Right atrium auricular region (tissue), 2 donors: ENCODE data around the gene EPSTI1. TPM values are rescaled to one million over a fixed set of nuclear protein-coding genes. Genes with fewer than 3 reads are reported as not detected.

Experiments
- DNase-seq: peaks from one replicate; pipeline ENCODE4 v3.0.0-alpha.2; 2019; ENCODE audit warnings: low spot score
- H3K27ac ChIP-seq, 2 donors: fragments of 200-600 bp; sonication (generic); 1 replicate in 1 of 2; 2 replicates in 1 of 2; pipeline ENCODE4 v1.5.1; 2016 to 2019
- H3K27me3 ChIP-seq, 2 donors: fragments of 200-600 bp; sonication (generic); one replicate each; pipeline versions ENCODE4 v1.5.1 to v1.6.0; 2017 to 2019
- H3K36me3 ChIP-seq: fragments of 200-600 bp; sonication (generic); one replicate; pipeline ENCODE4 v1.5.1; 2016
- H3K4me1 ChIP-seq, 2 donors: fragments of 200-600 bp; sonication (generic); one replicate each; pipeline versions ENCODE4 v1.5.1 to v1.6.0; 2017 to 2019
- H3K4me3 ChIP-seq, 2 donors: fragments of 200-600 bp; sonication (generic); 1 replicate in 1 of 2; 2 replicates in 1 of 2; pipeline ENCODE4 v1.5.1; 2017 to 2019; ENCODE audit warnings: mild to moderate bottlenecking in 1 of 2, moderate library complexity in 1 of 2
- H3K9me3 ChIP-seq, 2 donors: fragments of 200-600 bp; sonication (generic); one replicate each; pipeline ENCODE4 v1.5.1; 2019
- total RNA-seq, 2 donors: library from RNA; depleted of rRNA; stranded (reverse); fragments of >200 nt; gene quantifications; one replicate each; pipeline ENCODE4 v1.1.0, GENCODE V29; 2016
- TF ChIP-seq, protein P1 (sequence below), 2 donors: fragments of 200-600 bp; sonication (generic); IDR thresholded peaks; one replicate each; pipeline ENCODE4 v1.5.1; 2019; ENCODE audit warnings: antibody characterized with exemption in 2 of 2

Gene EPSTI1
- total RNA-seq, 2 donors from 2014 or later = 3.1 to 3.9 TPM

GRCh38 chr13:42876270-42876714, 115.7 kb downstream of the EPSTI1 start:
- H3K4me3 ChIP-seq = no peak overlapping the region
- no peak overlapping the region for H3K27ac ChIP-seq
- DNase-seq = no peak
- TF ChIP-seq, protein P1, sequence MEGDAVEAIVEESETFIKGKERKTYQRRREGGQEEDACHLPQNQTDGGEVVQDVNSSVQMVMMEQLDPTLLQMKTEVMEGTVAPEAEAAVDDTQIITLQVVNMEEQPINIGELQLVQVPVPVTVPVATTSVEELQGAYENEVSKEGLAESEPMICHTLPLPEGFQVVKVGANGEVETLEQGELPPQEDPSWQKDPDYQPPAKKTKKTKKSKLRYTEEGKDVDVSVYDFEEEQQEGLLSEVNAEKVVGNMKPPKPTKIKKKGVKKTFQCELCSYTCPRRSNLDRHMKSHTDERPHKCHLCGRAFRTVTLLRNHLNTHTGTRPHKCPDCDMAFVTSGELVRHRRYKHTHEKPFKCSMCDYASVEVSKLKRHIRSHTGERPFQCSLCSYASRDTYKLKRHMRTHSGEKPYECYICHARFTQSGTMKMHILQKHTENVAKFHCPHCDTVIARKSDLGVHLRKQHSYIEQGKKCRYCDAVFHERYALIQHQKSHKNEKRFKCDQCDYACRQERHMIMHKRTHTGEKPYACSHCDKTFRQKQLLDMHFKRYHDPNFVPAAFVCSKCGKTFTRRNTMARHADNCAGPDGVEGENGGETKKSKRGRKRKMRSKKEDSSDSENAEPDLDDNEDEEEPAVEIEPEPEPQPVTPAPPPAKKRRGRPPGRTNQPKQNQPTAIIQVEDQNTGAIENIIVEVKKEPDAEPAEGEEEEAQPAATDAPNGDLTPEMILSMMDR (IDR thresholded peaks at IDR 0.05) = no peak
- H3K27me3 ChIP-seq = no peaks in the 10 kb centered on the region
- H3K9me3 ChIP-seq = no peaks in the 10 kb centered on the region
- H3K4me1 ChIP-seq = peaks cover 0 to 5% of the 10 kb centered on the region in 2 donors
- no peaks in the 10 kb centered on the region for H3K36me3 ChIP-seq

GRCh38 chr13:42875475-42876269, 116.4 kb downstream of the EPSTI1 start:
- Histone ChIP-seq H3K27me3 (no peaks in the 10 kb centered on the region), H3K4me1 (peaks cover 0 to 5% of the 10 kb centered on the region in 2 donors), H3K9me3 (no peaks in the 10 kb centered on the region), H3K36me3 (no peaks in the 10 kb centered on the region), H3K4me3 (no peak overlapping the region), H3K27ac (no peak overlapping the region)
- TF ChIP-seq, protein P1 (IDR thresholded peaks at IDR 0.05) = peak in 1 of 2 donors; percentile 12
- DNase-seq = no peak

DNA sequence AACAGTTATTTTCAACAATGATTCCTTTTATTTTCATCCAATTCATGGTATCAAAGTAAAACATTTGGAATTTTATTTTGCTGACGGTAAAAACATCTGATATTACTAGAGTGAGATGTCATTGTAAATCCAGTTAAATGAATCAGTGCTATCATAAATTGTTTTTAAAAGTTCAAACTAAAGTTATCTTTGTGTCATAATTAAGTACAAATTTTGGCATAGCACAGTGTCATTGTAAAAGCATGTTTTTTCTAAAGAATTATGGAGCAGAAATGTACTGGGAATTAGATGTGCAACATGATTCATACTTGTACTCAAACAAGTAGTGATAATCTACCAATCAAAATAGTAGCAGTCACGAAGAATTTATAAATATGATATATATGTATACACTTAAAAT, 117.8 kb downstream of the EPSTI1 start:
- Histone ChIP-seq H3K4me1 (no peaks in the 10 kb centered on the region), H3K27me3 (no peaks in the 10 kb centered on the region), H3K27ac (no peak overlapping the region), H3K4me3 (no peak overlapping the region), H3K9me3 (no peaks in the 10 kb centered on the region), H3K36me3 (no peaks in the 10 kb centered on the region)
- DNase-seq = no peak
- TF ChIP-seq, protein P1 (IDR thresholded peaks at IDR 0.05) = no peak

DNA sequence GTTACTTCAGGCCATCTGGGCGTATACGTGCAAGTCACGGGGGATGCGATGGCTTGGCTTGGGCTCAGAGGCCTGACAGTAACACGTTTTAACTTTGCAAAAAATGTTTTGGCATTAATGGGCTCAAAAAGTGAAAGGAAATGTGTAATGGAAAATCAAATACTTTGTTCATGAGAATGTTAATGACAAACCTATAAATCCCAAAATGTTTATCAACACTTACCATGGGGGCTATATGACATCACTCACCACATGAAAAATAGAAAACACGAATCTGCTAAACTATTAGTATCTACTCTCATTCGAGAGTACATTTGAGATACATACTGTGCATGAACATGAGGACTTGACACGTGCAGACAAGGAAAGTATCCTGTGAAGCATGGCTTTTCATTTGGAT, 119.0 kb downstream of the EPSTI1 start:
- TF ChIP-seq, protein P1 (IDR thresholded peaks at IDR 0.05) = no peak
- no peaks in the 10 kb centered on the region for H3K9me3 ChIP-seq
- H3K27me3 ChIP-seq = no peaks in the 10 kb centered on the region
- no peak overlapping the region for H3K27ac ChIP-seq
- no peaks in the 10 kb centered on the region for H3K4me1 ChIP-seq
- no peaks in the 10 kb centered on the region for H3K36me3 ChIP-seq
- no peak overlapping the region for H3K4me3 ChIP-seq
- DNase-seq = no peak

GRCh38 chr13:42867232-42867631, 124.8 kb downstream of the EPSTI1 start:
- no peaks in the 10 kb centered on the region for H3K27me3 ChIP-seq
- TF ChIP-seq, protein P1 (IDR thresholded peaks at IDR 0.05) = no peak
- H3K27ac ChIP-seq = no peak overlapping the region
- H3K4me3 ChIP-seq = no peak overlapping the region
- H3K4me1 ChIP-seq = peaks cover 0 to 12% of the 10 kb centered on the region in 2 donors
- DNase-seq = no peak
- no peaks in the 10 kb centered on the region for H3K9me3 ChIP-seq
- no peaks in the 10 kb centered on the region for H3K36me3 ChIP-seq

DNA sequence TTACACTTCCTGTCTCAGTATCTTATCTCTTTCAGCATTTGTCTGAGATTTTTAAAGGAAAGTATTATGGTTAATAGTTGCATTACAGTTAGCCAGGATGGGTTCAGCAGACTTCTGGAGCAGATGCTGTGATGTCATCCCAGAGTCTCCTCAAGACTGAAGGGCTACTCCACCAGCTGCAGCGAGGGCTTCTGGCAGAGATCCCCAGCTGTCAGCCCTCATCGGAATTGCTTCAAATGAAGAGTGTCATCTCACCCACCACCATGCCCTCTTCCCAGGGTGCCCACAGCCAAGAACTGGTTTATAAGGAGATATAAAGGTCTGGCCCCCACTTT, 126.3 kb downstream of the EPSTI1 start:
- H3K4me3 ChIP-seq = no peak overlapping the region

More for the DNA sequence above, 126.3 kb downstream of the EPSTI1 start:
- no peak for DNase-seq
- Histone ChIP-seq H3K27me3 (no peaks in the 10 kb centered on the region), H3K27ac (no peak overlapping the region), H3K36me3 (no peaks in the 10 kb centered on the region), H3K4me1 (peaks cover 0 to 12% of the 10 kb centered on the region in 2 donors), H3K9me3 (no peaks in the 10 kb centered on the region)
- TF ChIP-seq, protein P1 (IDR thresholded peaks at IDR 0.05) = no peak
